Loucy (cell line): ENCODE data around the gene CPSF2.

Source experiments
- H2AFZ ChIP-seq: fragments of 200-600 bp; sonication (generic); 2 replicates; pipeline ENCODE4 v1.6.0; 2016; ENCODE audit warnings: antibody characterized with exemption, mild to moderate bottlenecking, low read length, moderate library complexity
- H3F3A ChIP-seq: fragments of 200-600 bp; 2 replicates; pipeline ENCODE4 v1.6.0; 2016; ENCODE audit warnings: antibody characterized with exemption, low read depth, mild to moderate bottlenecking
- H3K27me3 ChIP-seq: fragments of 200-600 bp; sonication (generic); 2 replicates; pipeline ENCODE4 v1.6.1; 2014; ENCODE audit warnings: low read length, mild to moderate bottlenecking; ENCODE audit not compliant: insufficient read depth, poor library complexity, severe bottlenecking
- H3K36me3 ChIP-seq: fragments of 200-600 bp; sonication (generic); 2 replicates; pipeline ENCODE4 v1.6.1; 2016; ENCODE audit warnings: low read length; ENCODE audit not compliant: insufficient read depth
- H3K4me1 ChIP-seq: fragments of 200-600 bp; sonication (generic); 2 replicates; pipeline ENCODE4 v1.5.1; 2014; ENCODE audit warnings: low read length, mild to moderate bottlenecking; ENCODE audit not compliant: insufficient read depth, poor library complexity, severe bottlenecking
- H3K4me2 ChIP-seq: fragments of 200-600 bp; sonication (generic); 2 replicates; pipeline ENCODE4 v1.6.0; 2014; ENCODE audit warnings: antibody characterized with exemption, low read length, low read depth, mild to moderate bottlenecking; ENCODE audit not compliant: poor library complexity, severe bottlenecking
- H3K4me3 ChIP-seq: fragments of 200-600 bp; sonication (generic); 2 replicates; pipeline ENCODE4 v1.5.1; 2014; ENCODE audit warnings: low read length, mild to moderate bottlenecking, mixed read lengths; ENCODE audit not compliant: poor library complexity, severe bottlenecking
- H3K79me2 ChIP-seq: fragments of 200-600 bp; sonication (generic); 2 replicates; pipeline ENCODE4 v1.6.1; 2014; ENCODE audit warnings: low read length; ENCODE audit not compliant: insufficient read depth
- H3K9ac ChIP-seq: fragments of 200-600 bp; sonication (generic); 2 replicates; pipeline ENCODE4 v1.6.0; 2014; ENCODE audit warnings: mild to moderate bottlenecking, low read depth, low read length, moderate library complexity; ENCODE audit not compliant: poor library complexity, severe bottlenecking
- H3K9me2 ChIP-seq: fragments of 200-600 bp; sonication (generic); replicated peaks from 2 replicates; pipeline ENCODE4 v1.6.1; 2016; ENCODE audit warnings: low read depth, low read length, mixed read lengths
- H3K9me3 ChIP-seq: fragments of 200-600 bp; sonication (generic); 2 replicates; pipeline ENCODE4 v1.6.1; 2014; ENCODE audit warnings: mild to moderate bottlenecking, antibody characterized with exemption, low read length, low read depth; ENCODE audit not compliant: insufficient read depth
- H4K20me1 ChIP-seq: fragments of 200-600 bp; sonication (generic); 2 replicates; pipeline ENCODE4 v1.6.0; 2014; ENCODE audit warnings: antibody characterized with exemption, low read length, mild to moderate bottlenecking; ENCODE audit not compliant: insufficient read depth, poor library complexity, severe bottlenecking
- CTCF ChIP-seq: fragments of 200-600 bp; sonication (generic); conservative IDR thresholded peaks from 2 replicates; pipeline ENCODE4 v1.5.1; 2014; ENCODE audit warnings: mild to moderate bottlenecking, antibody characterized with exemption, low read length
- EZH2phosphoT487 ChIP-seq: fragments of 200-600 bp; IDR thresholded peaks from 2 replicates; pipeline ENCODE4 v1.6.1; 2018; ENCODE audit warnings: antibody characterized with exemption, mild to moderate bottlenecking, moderate library complexity, borderline replicate concordance

CPSF2 gene

DNA sequence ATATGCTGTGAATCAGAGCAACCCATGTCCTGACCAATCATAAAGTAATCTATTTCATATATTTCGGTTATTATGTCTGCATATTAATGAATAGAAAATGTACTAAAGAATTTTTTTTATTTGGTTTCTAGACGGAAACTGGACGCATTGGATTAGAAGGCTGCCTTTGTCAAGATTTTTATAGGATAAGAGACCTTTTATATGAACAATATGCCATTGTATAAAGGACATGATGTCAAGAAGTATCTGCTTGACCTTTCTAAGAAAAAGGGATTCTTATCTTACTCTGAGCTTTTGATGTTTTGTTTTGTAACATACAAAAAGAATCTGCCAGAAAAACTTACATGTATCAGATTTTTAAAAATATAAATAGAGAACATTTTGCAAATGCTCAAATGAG lies 39.8 kb downstream of the CPSF2 start:
- no peak overlapping the region for H3K4me3 ChIP-seq
- TF ChIP-seq CTCF (no peak), EZH2phosphoT487 (no peak)
- no peaks in the 10 kb centered on the region for H3K9me3 ChIP-seq
- no peaks in the 10 kb centered on the region for H3K4me1 ChIP-seq
- H3K36me3 ChIP-seq: peaks cover 82% of the 10 kb centered on the region
- H3F3A ChIP-seq: no peaks in the 10 kb centered on the region
- H3K27me3 ChIP-seq: no peaks in the 10 kb centered on the region
- H3K79me2 ChIP-seq: no peaks in the 10 kb centered on the region
- H3K4me2 ChIP-seq: no peak overlapping the region
- H3K9ac ChIP-seq: no peak overlapping the region
- H3K9me2 ChIP-seq: no peaks in the 10 kb centered on the region
- no peak overlapping the region for H2AFZ ChIP-seq
- H4K20me1 ChIP-seq: no peaks in the 10 kb centered on the region

GRCh38 chr14:92164958-92165357 lies 43.2 kb downstream of the CPSF2 start:
- no peak overlapping the region for H2AFZ ChIP-seq
- no peaks in the 10 kb centered on the region for H3F3A ChIP-seq
- no peaks in the 10 kb centered on the region for H3K4me1 ChIP-seq
- H3K4me3 ChIP-seq: no peak overlapping the region
- TF ChIP-seq CTCF (no peak), EZH2phosphoT487 (no peak)
- no peak overlapping the region for H3K4me2 ChIP-seq
- no peaks in the 10 kb centered on the region for H3K79me2 ChIP-seq
- H3K9me3 ChIP-seq: no peaks in the 10 kb centered on the region
- peaks cover 50% of the 10 kb centered on the region for H3K36me3 ChIP-seq
- H3K9ac ChIP-seq: no peak overlapping the region
- no peaks in the 10 kb centered on the region for H3K27me3 ChIP-seq
- H4K20me1 ChIP-seq: no peaks in the 10 kb centered on the region
- no peaks in the 10 kb centered on the region for H3K9me2 ChIP-seq

GRCh38 chr14:92173668-92174067 lies 51.9 kb downstream of the CPSF2 start:
- Histone ChIP-seq H3K79me2 (no peaks in the 10 kb centered on the region), H3F3A (no peaks in the 10 kb centered on the region), H3K36me3 (no peaks in the 10 kb centered on the region), H2AFZ (no peak overlapping the region), H3K4me1 (no peaks in the 10 kb centered on the region), H4K20me1 (no peaks in the 10 kb centered on the region), H3K9ac (no peak overlapping the region), H3K4me2 (no peak overlapping the region), H3K4me3 (no peak overlapping the region), H3K9me3 (no peaks in the 10 kb centered on the region), H3K9me2 (no peaks in the 10 kb centered on the region), H3K27me3 (no peaks in the 10 kb centered on the region)
- no peak for TF ChIP-seq EZH2phosphoT487
- no peak for TF ChIP-seq CTCF
